H1 (cell line): Measurements from ENCODE around the gene LEMD1. TPM values are rescaled to one million over a fixed set of nuclear protein-coding genes. Genes with fewer than 3 reads are reported as not detected.

Source experiments
- CTCF ChIA-PET: fragments of 300-600 bp; sonication (Branson Sonifier 250); formaldehyde crosslinking; loops from one replicate; lab custom pipeline; 2021; ENCODE audit not compliant: partially characterized antibody; lab: Charles Lee
- POLR2A ChIA-PET: fragments of 300-600 bp; sonication (Branson Sonifier 250); formaldehyde crosslinking; loops from one replicate; lab custom pipeline; 2021; ENCODE audit warnings: inconsistent platforms; ENCODE audit not compliant: partially characterized antibody; lab: Charles Lee
- DNase-seq, 2 experiments: peaks; one replicate each; pipeline versions ENCODE4 v3.0.0 to v3.0.0-alpha.2; 2010 to 2022; ENCODE audit warnings: low spot score in 2 of 2, low read depth in 1 of 2, mixed read lengths in 1 of 2
- FAIRE-seq: peaks from 2 replicates; lab custom pipeline; 2011; peaks lifted over from hg19 to GRCh38; lab: Jason Lieb, UNC
- H2AFZ ChIP-seq: 2 replicates; pipeline ENCODE4 v1.8.1; 2012; ENCODE audit warnings: low read length, inconsistent platforms
- H2AK5ac ChIP-seq: 2 replicates; pipeline ENCODE4 v1.6.1; 2013; ENCODE audit warnings: low read depth, low read length
- H2BK120ac ChIP-seq: replicated peaks from 2 replicates; pipeline ENCODE3; 2013; ENCODE audit warnings: low read depth, low read length, inconsistent platforms
- H2BK12ac ChIP-seq: 2 replicates; pipeline ENCODE4 v1.6.1; 2013; ENCODE audit warnings: low read depth, low read length
- H2BK15ac ChIP-seq: 2 replicates; pipeline ENCODE4 v1.6.1; 2013; ENCODE audit warnings: low read length
- H2BK20ac ChIP-seq: 2 replicates; pipeline ENCODE4 v1.6.1; 2013; ENCODE audit warnings: low read length
- H2BK5ac ChIP-seq: 2 replicates; pipeline ENCODE4 v1.6.1; 2013; ENCODE audit warnings: low read depth, low read length
- H3K14ac ChIP-seq: 2 replicates; pipeline ENCODE4 v1.6.1; 2013; ENCODE audit warnings: inconsistent platforms; ENCODE audit not compliant: insufficient read length
- H3K18ac ChIP-seq: 2 replicates; pipeline ENCODE4 v1.6.1; 2013; ENCODE audit warnings: low read length; ENCODE audit errors: extremely low read depth
- H3K23ac ChIP-seq: 2 replicates; pipeline ENCODE4 v1.6.1; 2013; ENCODE audit warnings: inconsistent platforms; ENCODE audit not compliant: insufficient read length
- H3K23me2 ChIP-seq: 2 replicates; pipeline ENCODE4 v1.6.1; 2013; ENCODE audit warnings: low read depth, low read length
- H3K27ac ChIP-seq: 2 replicates; pipeline ENCODE4 v1.6.1; 2011; ENCODE audit warnings: low read depth, low read length, inconsistent platforms
- H3K27me3 ChIP-seq, 4 experiments: replicated peaks in 1 of 4; 1 replicate in 1 of 4; 2 replicates in 3 of 4; pipeline versions ENCODE4 v1.6.1 to v1.8.1; 2011 to 2013; ENCODE audit warnings: low read length in 3 of 4, mild to moderate bottlenecking in 3 of 4, inconsistent platforms in 2 of 4, mixed read lengths in 2 of 4, moderate library complexity in 1 of 4; ENCODE audit not compliant: control insufficient read depth in 3 of 4, insufficient read depth in 3 of 4; ENCODE audit errors: extremely low read depth in 1 of 4
- H3K36me3 ChIP-seq, 4 experiments: 2 replicates each; pipeline versions ENCODE4 v1.6.1 to v1.8.1; 2011 to 2013; ENCODE audit warnings: mild to moderate bottlenecking in 4 of 4, low read length in 3 of 4, moderate library complexity in 2 of 4, control low read depth in 1 of 4, inconsistent platforms in 1 of 4; ENCODE audit not compliant: insufficient read depth in 4 of 4, control insufficient read depth in 2 of 4
- H3K4ac ChIP-seq: replicated peaks from 2 replicates; pipeline ENCODE3; 2013; ENCODE audit warnings: low read length, low read depth, mixed read lengths, inconsistent platforms; ENCODE audit not compliant: insufficient read length
- H3K4me1 ChIP-seq, 4 experiments: replicated peaks in 1 of 4; 1 replicate in 1 of 4; 2 replicates in 3 of 4; pipeline versions ENCODE4 v1.6.1 to v1.8.1; 2011 to 2013; ENCODE audit warnings: low read length in 3 of 4, inconsistent platforms in 2 of 4, mixed read lengths in 1 of 4; ENCODE audit not compliant: insufficient read depth in 4 of 4, control insufficient read depth in 3 of 4
- H3K4me2 ChIP-seq, 2 experiments: 2 replicates each; pipeline versions ENCODE4 v1.6.1 to v1.8.1; 2011 to 2013; ENCODE audit warnings: low read depth in 2 of 2, low read length in 2 of 2, control low read depth in 1 of 2, inconsistent platforms in 1 of 2, mild to moderate bottlenecking in 1 of 2; ENCODE audit not compliant: insufficient read depth in 1 of 2
- H3K4me3 ChIP-seq, 4 experiments: fragments of 200-600, 300-600 bp in 1 of 4; sonication (generic), shearing (Covaris generic), sonication (Bioruptor Twin) in 1 of 4; 2 replicates each; pipeline versions ENCODE4 v1.5.1 to v1.8.1; 2011 to 2016; ENCODE audit warnings: low read length in 4 of 4, low read depth in 3 of 4, control low read depth in 2 of 4, inconsistent platforms in 2 of 4, mild to moderate bottlenecking in 2 of 4, mixed read lengths in 1 of 4, moderate library complexity in 1 of 4; ENCODE audit not compliant: insufficient read depth in 2 of 4; ENCODE audit errors: extremely low read depth in 1 of 4
- H3K56ac ChIP-seq: replicated peaks from 2 replicates; pipeline ENCODE3; 2013; ENCODE audit warnings: low read depth, mild to moderate bottlenecking, mixed read lengths, low read length, inconsistent platforms; ENCODE audit not compliant: insufficient read length
- H3K79me1 ChIP-seq: 2 replicates; pipeline ENCODE4 v1.6.1; 2013; ENCODE audit warnings: low read depth, low read length, control low read depth
- H3K79me2 ChIP-seq, 2 experiments: 2 replicates each; pipeline versions ENCODE4 v1.6.1 to v1.8.1; 2012 to 2013; ENCODE audit warnings: low read length in 2 of 2, mild to moderate bottlenecking in 2 of 2, inconsistent platforms in 1 of 2; ENCODE audit not compliant: insufficient read depth in 2 of 2, control insufficient read depth in 1 of 2
- H3K9ac ChIP-seq, 4 experiments: replicated peaks in 1 of 4; 1 replicate in 1 of 4; 2 replicates in 3 of 4; pipeline versions ENCODE4 v1.6.1 to v1.8.1; 2011 to 2013; ENCODE audit warnings: low read depth in 3 of 4, low read length in 3 of 4, control low read depth in 2 of 4, mild to moderate bottlenecking in 2 of 4, moderate library complexity in 2 of 4, inconsistent platforms in 1 of 4; ENCODE audit errors: extremely low read depth in 1 of 4
- H3K9me3 ChIP-seq, 2 experiments: 2 replicates each; pipeline versions ENCODE4 v1.6.1 to v1.8.1; 2012 to 2013; ENCODE audit warnings: mild to moderate bottlenecking in 2 of 2, moderate library complexity in 2 of 2, control low read depth in 1 of 2, inconsistent platforms in 1 of 2, low read depth in 1 of 2, low read length in 1 of 2, mixed read lengths in 1 of 2; ENCODE audit not compliant: insufficient read depth in 2 of 2
- H4K20me1 ChIP-seq, 2 experiments: replicated peaks in 1 of 2; 2 replicates each; pipeline versions ENCODE3 to v1.8.1; 2011 to 2013; ENCODE audit warnings: inconsistent platforms in 2 of 2, low read length in 2 of 2, mild to moderate bottlenecking in 1 of 2; ENCODE audit not compliant: insufficient read depth in 2 of 2, control insufficient read depth in 1 of 2
- H4K5ac ChIP-seq: 2 replicates; pipeline ENCODE4 v1.6.1; 2013; ENCODE audit warnings: low read length, low read depth, mixed read lengths, inconsistent platforms; ENCODE audit not compliant: insufficient read length
- H4K8ac ChIP-seq: 2 replicates; pipeline ENCODE4 v1.8.0; 2013; ENCODE audit warnings: mild to moderate bottlenecking, moderate library complexity, low read length, inconsistent platforms; ENCODE audit not compliant: insufficient read depth; ENCODE audit errors: extremely low read depth
- H4K91ac ChIP-seq: replicated peaks from 2 replicates; pipeline ENCODE3; 2013; ENCODE audit warnings: low read length, mixed read lengths, inconsistent platforms; ENCODE audit not compliant: insufficient read length
- BRCA1 ChIP-seq: IDR thresholded peaks from 2 replicates; pipeline ENCODE4 v1.6.1; 2012; ENCODE audit warnings: low read depth, low read length, improper control_type of control experiment
- CBX8 ChIP-seq: fragments of 300-800, 300-1000 bp; sonication (generic); IDR thresholded peaks from 2 replicates; pipeline ENCODE4 v1.7.1; 2016; ENCODE audit warnings: low read depth, low read length, borderline replicate concordance
- GABPA ChIP-seq: IDR thresholded peaks from 2 replicates; pipeline ENCODE4 v1.6.1; 2011; ENCODE audit warnings: mild to moderate bottlenecking, low read length, moderate library complexity, borderline replicate concordance; ENCODE audit not compliant: insufficient read depth
- POLR2A ChIP-seq, 2 experiments: IDR thresholded peaks; 1 replicate in 1 of 2; 2 replicates in 1 of 2; pipeline ENCODE4 v1.6.1; 2011; ENCODE audit warnings: low read depth in 2 of 2, low read length in 2 of 2, mild to moderate bottlenecking in 2 of 2; ENCODE audit errors: control extremely low read depth in 1 of 2
- RAD21 ChIP-seq, 2 experiments: IDR thresholded peaks in 1 of 2; conservative IDR thresholded peaks in 1 of 2; 2 replicates each; pipeline ENCODE4 v1.6.1; 2011; ENCODE audit warnings: low read depth in 2 of 2, low read length in 2 of 2, improper control_type of control experiment in 1 of 2, inconsistent platforms in 1 of 2, mild to moderate bottlenecking in 1 of 2, moderate library complexity in 1 of 2
- SIN3A ChIP-seq, 2 experiments: IDR thresholded peaks in 1 of 2; conservative IDR thresholded peaks in 1 of 2; 2 replicates each; pipeline ENCODE4 v1.6.1; 2011 to 2012; ENCODE audit warnings: low read length in 2 of 2, improper control_type of control experiment in 1 of 2, low read depth in 1 of 2, mild to moderate bottlenecking in 1 of 2
- SIRT6 ChIP-seq: IDR thresholded peaks from one replicate; pipeline ENCODE4 v1.7.1; 2012; ENCODE audit warnings: low read length, inconsistent platforms
- SP1 ChIP-seq: IDR thresholded peaks from 2 replicates; pipeline ENCODE4 v1.6.1; 2011; ENCODE audit warnings: low read depth, low read length
- SP4 ChIP-seq: IDR thresholded peaks from 2 replicates; pipeline ENCODE4 v1.6.1; 2012; ENCODE audit warnings: low read length, inconsistent platforms
- TEAD4 ChIP-seq: IDR thresholded peaks from 2 replicates; pipeline ENCODE4 v1.6.1; 2012; ENCODE audit warnings: low read depth, low read length, inconsistent platforms, mixed read lengths
- WGBS, 2 experiments: shearing (Covaris generic) in 1 of 2; methylation state at CpG; one replicate each; pipeline versions ENCODE4 v1.1.6 to v1.1.7; 2013 to 2015; ENCODE audit warnings: low lambda C conversion rate in 2 of 2, mixed read lengths in 2 of 2, inconsistent platforms in 1 of 2, low coverage in 1 of 2, missing lambda C conversion rate in 1 of 2; ENCODE audit not compliant: insufficient replicate concordance in 2 of 2, insufficient coverage in 1 of 2, insufficient read length in 1 of 2; ENCODE audit errors: extremely low coverage in 1 of 2, missing lambda C conversion rate in 1 of 2; 5-methylcytosine and 5-hydroxymethylcytosine counted together
- polyA plus RNA-seq, 7 experiments: library from polyadenylated mRNA; depleted of rRNA in 3 of 7; stranded (reverse) in 5 of 7; unstranded in 2 of 7; fragments of >200 nt in 5 of 7; fragments of 200-250 nt in 2 of 7; gene quantifications; 1 replicate in 5 of 7; 2 replicates in 1 of 7; 4 replicates in 1 of 7; pipeline versions ENCODE4 v1.2.1 to v1.2.3, GENCODE V29; 2011 to 2013; ENCODE audit warnings: missing spikeins in 2 of 7, mixed read lengths in 2 of 7
- total RNA-seq: library from RNA; stranded (reverse); fragmentation: NEBNext Ultra II Directional; extraction: Animal tissue kit (Norgen Biotek cat#: 25700); gene quantifications from 2 replicates; pipeline ENCODE4 v1.2.1, GENCODE V29; 2021

LEMD1 gene
- total and polyA plus RNA-seq, 2 of the 8 experiments (the other 6 are each of a cell fraction or from before 2014, with no cell fraction given) = 10.0 to 10.5 TPM

DNA sequence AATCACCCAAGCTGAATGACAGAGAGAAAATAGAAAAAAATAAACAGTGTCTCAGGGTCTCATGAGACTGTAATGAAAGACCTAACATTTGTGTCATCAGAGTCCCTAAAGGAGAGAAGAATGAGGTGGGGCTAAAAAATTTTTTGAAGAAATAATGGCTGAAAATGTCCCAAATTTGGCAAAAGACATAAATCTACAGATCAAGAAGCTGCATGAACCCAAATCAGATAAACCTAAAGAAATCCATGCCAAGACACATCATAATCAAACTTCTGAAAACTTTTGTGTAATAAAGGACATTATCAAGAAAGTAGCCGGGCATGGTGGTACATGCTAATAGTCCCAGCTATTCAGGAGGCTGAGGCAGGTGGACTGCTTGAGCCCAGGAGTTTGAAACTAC is 29.2 kb downstream of the LEMD1 start:
- Histone ChIP-seq H3K9ac (no peak overlapping the region), H4K5ac (no peak overlapping the region), H3K36me3 (no peaks in the 10 kb centered on the region), H3K4me2 (no peak overlapping the region), H4K8ac (no peak overlapping the region), H3K14ac (no peak overlapping the region), H3K79me2 (no peaks in the 10 kb centered on the region), H4K20me1 (no peaks in the 10 kb centered on the region), H2BK5ac (no peak overlapping the region), H3K79me1 (no peaks in the 10 kb centered on the region), H2BK20ac (no peak overlapping the region), H3K27me3 (no peaks in the 10 kb centered on the region), H2BK12ac (no peak overlapping the region), H3K18ac (no peak overlapping the region), H2AFZ (no peak overlapping the region), H3K23ac (no peak overlapping the region), H2BK15ac (no peak overlapping the region), H3K4me3 (no peak overlapping the region), H3K23me2 (no peaks in the 10 kb centered on the region), H3K4ac (no peak overlapping the region), H3K56ac (no peak overlapping the region), H2BK120ac (no peak overlapping the region), H2AK5ac (no peak overlapping the region), H4K91ac (no peak overlapping the region), H3K9me3 (no peaks in the 10 kb centered on the region), H3K27ac (no peak overlapping the region), H3K4me1 (no peaks in the 10 kb centered on the region)
- CTCF ChIA-PET = interaction anchor here (0.7 to 10.6 kb wide), 5 partner anchors 39 to 178 kb away, joined by 3 to 69 read pairs (median 5); no protein-coding TSS in a partner anchor
- DNase-seq = no peak
- TF ChIP-seq POLR2A (IDR thresholded peaks at IDR 0.05; ENCODE audit: control extremely low read depth in 1 of 2, low read depth in 2 of 2, low read length in 2 of 2) = no peak
- no peak for TF ChIP-seq RAD21 (IDR thresholded peaks at IDR 0.05 in 1 of 2, conservative IDR thresholded peaks at IDR 0.05 in 1 of 2; ENCODE audit: low read depth in 2 of 2, low read length in 2 of 2)
- TF ChIP-seq BRCA1 = no peak
- TF ChIP-seq TEAD4 = no peak
- TF ChIP-seq SIRT6 = no peak
- TF ChIP-seq GABPA = no peak
- TF ChIP-seq SP4 = no peak
- no peak for TF ChIP-seq SP1
- TF ChIP-seq CBX8 = no peak
- no peak for TF ChIP-seq SIN3A (conservative IDR thresholded peaks at IDR 0.05 in 1 of 2, IDR thresholded peaks at IDR 0.05 in 1 of 2; ENCODE audit: low read depth in 1 of 2, low read length in 2 of 2)
- 89% methylated on average over 1 of the region's 1 CpG; no CpG with 5 or more reads in 1 of the 2 experiments for WGBS, 2 experiments
- FAIRE-seq = no peak
- POLR2A ChIA-PET = no interaction called here
